H7 (cell line): ENCODE measurements around the gene SMIM9. TPM values are rescaled to one million over a fixed set of nuclear protein-coding genes. Genes with fewer than 3 reads are reported as not detected.
A peak's percentile ranks its signal among the peaks of the same experiment; 100 is the strongest.
"Not testable (repeated sequence)": the region's sequence is repeated elsewhere in the genome, so short reads cannot be mapped to it uniquely, and the experiment has no call there.

ENCODE experiments used
- DNase-seq: peaks from one replicate; pipeline ENCODE4 v3.0.0; 2012
- H3K27me3 ChIP-seq: 2 replicates; pipeline ENCODE4 v1.6.0; 2011; ENCODE audit warnings: mild to moderate bottlenecking, low read length; ENCODE audit not compliant: control insufficient read depth, insufficient read depth
- H3K36me3 ChIP-seq: replicated peaks from 2 replicates; pipeline ENCODE4 v1.5.1; 2011; ENCODE audit warnings: low read length; ENCODE audit not compliant: control insufficient read depth, insufficient read depth
- H3K4me3 ChIP-seq: 2 replicates; pipeline ENCODE4 v1.5.1; 2011; ENCODE audit warnings: low read depth, mild to moderate bottlenecking, control low read depth, low read length, moderate library complexity; ENCODE audit not compliant: insufficient read depth
- total RNA-seq: library from RNA; depleted of rRNA; stranded (reverse); fragments of >200 nt; shearing (Covaris generic); gene quantifications from 2 replicates; pipeline ENCODE4 v1.2.3, GENCODE V29; 2014; rRNA removed

The SMIM9 gene
- total RNA-seq: not detected in 2 replicates

- DNase-seq: no peak
- H3K4me3 ChIP-seq: no peak within 1 kb of the TSS
- no peaks in the 10 kb centered on the region for H3K36me3 ChIP-seq
- no peaks in the 10 kb centered on the region; the same call in 1 of the 2 replicates for H3K27me3 ChIP-seq
Observed at GRCh38 chrX:154834562-154834961, at the start of gene SMIM9. SMIM9 (minus strand) TSS chrX:154834662; CDS start chrX:154830856, 3,806 bp downstream.

GRCh38 chrX:154884069-154884468 lies 49.6 kb upstream of the SMIM9 start:
- not testable (repeated sequence) for H3K27me3 ChIP-seq, DNase-seq, H3K4me3 ChIP-seq, H3K36me3 ChIP-seq

GRCh38 chrX:154873329-154873728 lies 38.9 kb upstream of the SMIM9 start:
- H3K4me3 ChIP-seq: no peak overlapping the region
- H3K36me3 ChIP-seq: no peaks in the 10 kb centered on the region
- DNase-seq: no peak
- no peaks in the 10 kb centered on the region for H3K27me3 ChIP-seq

- not testable (repeated sequence) for H3K36me3 ChIP-seq, DNase-seq, H3K27me3 ChIP-seq, H3K4me3 ChIP-seq
Observed at GRCh38 chrX:154868522-154868921, 34.1 kb upstream of the SMIM9 start.

GRCh38 chrX:154855256-154855655 lies 20.8 kb upstream of the SMIM9 start:
- H3K4me3 ChIP-seq: no peak overlapping the region
- DNase-seq: no peak

GRCh38 chrX:154850957-154851611 lies 16.6 kb upstream of the SMIM9 start:
- no peak overlapping the region for H3K4me3 ChIP-seq
- no peak for DNase-seq

More at GRCh38 chrX:154855256-154855655, 20.8 kb upstream of the SMIM9 start:
- Histone ChIP-seq H3K27me3 (no peaks in the 10 kb centered on the region), H3K36me3 (no peaks in the 10 kb centered on the region)

GRCh38 chrX:154840856-154841255 lies 6.4 kb upstream of the SMIM9 start:
- Histone ChIP-seq H3K36me3 (no peaks in the 10 kb centered on the region), H3K4me3 (no peak overlapping the region), H3K27me3 (no peaks in the 10 kb centered on the region; the same call in 1 of the 2 replicates)
- DNase-seq: peak; percentile 48

More at GRCh38 chrX:154850957-154851611, 16.6 kb upstream of the SMIM9 start:
- no peaks in the 10 kb centered on the region for H3K27me3 ChIP-seq
- no peaks in the 10 kb centered on the region for H3K36me3 ChIP-seq

GRCh38 chrX:154836163-154836562 lies 1.7 kb upstream of the SMIM9 start:
- DNase-seq: no peak
- Histone ChIP-seq H3K36me3 (no peaks in the 10 kb centered on the region), H3K27me3 (no peaks in the 10 kb centered on the region; the same call in 1 of the 2 replicates), H3K4me3 (no peak overlapping the region)

GRCh38 chrX:154833746-154834274 lies 652 bp downstream of the SMIM9 start:
- Histone ChIP-seq H3K4me3 (no peak overlapping the region), H3K27me3 (no peaks in the 10 kb centered on the region; the same call in 1 of the 2 replicates), H3K36me3 (no peaks in the 10 kb centered on the region)
- no peak for DNase-seq

GRCh38 chrX:154829926-154830442 lies 4.5 kb downstream of the SMIM9 start:
- H3K36me3 ChIP-seq: no peaks in the 10 kb centered on the region
- peak; percentile 22 for DNase-seq
- no peak overlapping the region for H3K4me3 ChIP-seq
- no peaks in the 10 kb centered on the region for H3K27me3 ChIP-seq

GRCh38 chrX:154829134-154829533 lies 5.3 kb downstream of the SMIM9 start:
- Histone ChIP-seq H3K36me3 (no peaks in the 10 kb centered on the region), H3K4me3 (no peak overlapping the region), H3K27me3 (no peaks in the 10 kb centered on the region)
- DNase-seq: no peak

- DNase-seq: no peak
- Histone ChIP-seq H3K27me3 (no peaks in the 10 kb centered on the region), H3K36me3 (no peaks in the 10 kb centered on the region), H3K4me3 (no peak overlapping the region)
Observed at GRCh38 chrX:154828016-154828408, 6.5 kb downstream of the SMIM9 start.

GRCh38 chrX:154827194-154828015 lies 7.1 kb downstream of the SMIM9 start:
- no peak for DNase-seq
- Histone ChIP-seq H3K4me3 (no peak overlapping the region), H3K36me3 (no peaks in the 10 kb centered on the region), H3K27me3 (no peaks in the 10 kb centered on the region)

GRCh38 chrX:154825586-154825985 lies 8.9 kb downstream of the SMIM9 start:
- not testable (repeated sequence) for H3K36me3 ChIP-seq, DNase-seq, H3K27me3 ChIP-seq, H3K4me3 ChIP-seq
